K562 (cell line): Measurements from ENCODE around the gene TBCCD1.

ENCODE experiments used
- CTCF ChIP-seq, 3 experiments: IDR thresholded peaks in 2 of 3; conservative IDR thresholded peaks in 1 of 3; 2 replicates each; pipeline ENCODE4 v1.5.1; 2011 to 2012; ENCODE audit warnings: low read length in 3 of 3, mild to moderate bottlenecking in 3 of 3, control low read depth in 2 of 3, improper control_type of control experiment in 1 of 3, inconsistent platforms in 1 of 3, low read depth in 1 of 3, mixed read lengths in 1 of 3, moderate library complexity in 1 of 3; ENCODE audit not compliant: insufficient read depth in 2 of 3
- FIP1L1 ChIP-seq: fragments of 200-400 bp; formaldehyde crosslinking; IDR thresholded peaks from 2 replicates; pipeline ENCODE4 v1.6.1; 2018; ENCODE audit warnings: mild to moderate bottlenecking, low read depth, low read length; ENCODE audit not compliant: poor library complexity, severe bottlenecking
- MAFK ChIP-seq: IDR thresholded peaks from 2 replicates; pipeline ENCODE4 v1.6.1; 2011; ENCODE audit warnings: low read length, improper control_type of control experiment
- MCM2 ChIP-seq: fragments of 450-650 bp; IDR thresholded peaks from 2 replicates; pipeline ENCODE4 v1.6.1; 2017; ENCODE audit warnings: low read depth, mild to moderate bottlenecking
- ZNF253 ChIP-seq: fragments of 250-450 bp; sonication (Bioruptor Pico); conservative IDR thresholded peaks from 2 replicates; pipeline ENCODE4 v1.6.1; 2021; ENCODE audit warnings: mild to moderate bottlenecking
- TF ChIP-seq, protein P1 (sequence below): sonication (generic); formaldehyde crosslinking; IDR thresholded peaks from 2 replicates; pipeline ENCODE4 v1.8.0; 2022; ENCODE audit warnings: missing genetic modification reagents, mild to moderate bottlenecking, moderate library complexity, borderline replicate concordance
- TF ChIP-seq, protein P2 (sequence below), 2 experiments: fragments of 450-650 bp in 1 of 2; sonication (generic) in 1 of 2; formaldehyde crosslinking in 1 of 2; IDR thresholded peaks in 1 of 2; conservative IDR thresholded peaks in 1 of 2; 2 replicates each; pipeline versions ENCODE4 v1.6.1 to v1.8.1; 2016 to 2023; ENCODE audit warnings: mild to moderate bottlenecking in 2 of 2, moderate library complexity in 2 of 2, inconsistent platforms in 1 of 2, missing genetic modification reagents in 1 of 2

GRCh38 chr3:186570941-186571643, 4.0 kb upstream of the TBCCD1 start:
- TF ChIP-seq, protein P1, sequence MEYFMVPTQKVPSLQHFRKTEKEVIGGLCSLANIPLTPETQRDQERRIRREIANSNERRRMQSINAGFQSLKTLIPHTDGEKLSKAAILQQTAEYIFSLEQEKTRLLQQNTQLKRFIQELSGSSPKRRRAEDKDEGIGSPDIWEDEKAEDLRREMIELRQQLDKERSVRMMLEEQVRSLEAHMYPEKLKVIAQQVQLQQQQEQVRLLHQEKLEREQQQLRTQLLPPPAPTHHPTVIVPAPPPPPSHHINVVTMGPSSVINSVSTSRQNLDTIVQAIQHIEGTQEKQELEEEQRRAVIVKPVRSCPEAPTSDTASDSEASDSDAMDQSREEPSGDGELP (CRISPR knock-in tag): no peak
- TF ChIP-seq MCM2 (no peak), MAFK (no peak), ZNF253 (CRISPR knock-in tag) (no peak), CTCF (IDR thresholded peaks at IDR 0.05 in 2 of 3, conservative IDR thresholded peaks at IDR 0.05 in 1 of 3; ENCODE audit: insufficient read depth in 2 of 3, low read depth in 1 of 3, low read length in 3 of 3) (no peak), FIP1L1 (no peak)
- TF ChIP-seq, protein P2, sequence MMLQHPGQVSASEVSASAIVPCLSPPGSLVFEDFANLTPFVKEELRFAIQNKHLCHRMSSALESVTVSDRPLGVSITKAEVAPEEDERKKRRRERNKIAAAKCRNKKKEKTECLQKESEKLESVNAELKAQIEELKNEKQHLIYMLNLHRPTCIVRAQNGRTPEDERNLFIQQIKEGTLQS (IDR thresholded peaks at IDR 0.05): no peak
- TF ChIP-seq, protein P2 (CRISPR knock-in tag; conservative IDR thresholded peaks at IDR 0.05): no peak
